ENCODE measurements around the gene ENTREP3.

The ENTREP3 gene

GRCh38 chr1:155198547-155198906 lies 56.8 kb downstream of the ENTREP3 start:
- DNase-seq (ENCODE audit: low spot score) = no peak

- DNase-seq (ENCODE audit: low spot score) = no peak
Observed at GRCh38 chr1:155197901-155198546, 57.3 kb downstream of the ENTREP3 start.
